ENCODE results near the gene DENND1A.

GRCh38 chr9:123425836-123426365 is 504.0 kb downstream of the DENND1A start:
- TF ChIP-seq POLR2AphosphoS5 (IDR thresholded peaks at IDR 0.05; ENCODE audit: low read depth) (no peak), EZH2 (IDR thresholded peaks at IDR 0.05; ENCODE audit: low read depth, unreplicated experiment) (no peak)
